Epithelial cell of prostate (primary cell): Measurements from ENCODE around the gene RETN.

Experiments
- DNase-seq: peaks from one replicate; pipeline ENCODE4 v3.0.0-alpha.2; 2011; ENCODE audit warnings: low read depth, low spot score
- H3K27ac ChIP-seq: fragments of 450-650 bp; 2 replicates; pipeline ENCODE4 v1.5.1; 2017; ENCODE audit warnings: mild to moderate bottlenecking

The RETN gene

DNA sequence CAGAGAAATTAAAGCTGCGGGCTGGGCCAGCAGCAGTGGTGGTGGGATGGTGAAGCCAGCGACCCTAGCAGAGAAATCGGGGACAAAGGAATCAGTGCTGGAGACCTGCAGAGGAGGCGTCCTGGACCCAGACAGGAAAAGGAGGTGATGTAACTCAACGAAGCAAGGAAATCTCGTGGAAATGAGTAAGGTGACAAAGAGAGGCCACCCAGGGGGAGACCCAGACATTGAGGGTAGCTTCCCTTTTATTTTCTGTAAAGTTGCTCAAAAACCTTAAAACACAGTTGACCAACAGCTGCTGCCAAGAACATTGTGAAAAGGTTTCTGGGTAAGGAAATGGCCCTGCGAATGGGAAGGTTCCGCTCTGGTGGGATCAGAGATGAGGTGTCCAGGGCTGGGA lies 13.3 kb upstream of the RETN start:
- DNase-seq = no peak
- no peak overlapping the region for H3K27ac ChIP-seq

DNA sequence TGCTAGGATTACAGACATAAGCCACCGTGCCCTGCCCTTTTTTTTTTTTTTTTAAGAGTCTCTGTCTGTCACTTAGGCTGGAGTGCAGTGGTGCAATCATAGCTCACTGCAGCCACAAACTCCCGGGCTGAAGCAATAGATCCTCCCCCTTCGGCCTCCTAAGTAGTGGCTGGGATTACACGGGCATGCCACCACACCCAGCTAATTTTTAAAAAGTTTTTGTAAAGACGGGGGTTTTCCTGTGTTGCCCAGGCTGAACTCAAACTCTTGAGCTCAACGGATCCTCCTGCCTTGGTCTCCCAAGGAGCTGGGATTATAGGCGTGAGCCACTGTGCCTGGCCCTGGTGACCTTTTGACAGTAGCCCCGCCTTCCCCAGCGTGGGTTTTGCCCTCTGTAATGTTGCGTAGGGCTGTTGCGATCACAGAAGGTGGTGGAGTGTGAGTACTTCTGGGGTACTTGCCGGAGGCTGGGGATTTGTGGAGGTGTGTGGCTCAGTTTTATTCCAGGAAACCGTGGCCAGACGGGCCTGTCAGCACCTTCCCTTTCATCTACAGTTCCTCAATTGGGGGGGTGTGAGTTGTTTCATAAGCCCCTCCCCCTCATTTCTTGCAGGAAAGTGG lies 11.6 kb upstream of the RETN start:
- no peak overlapping the region for H3K27ac ChIP-seq
- no peak for DNase-seq

DNA sequence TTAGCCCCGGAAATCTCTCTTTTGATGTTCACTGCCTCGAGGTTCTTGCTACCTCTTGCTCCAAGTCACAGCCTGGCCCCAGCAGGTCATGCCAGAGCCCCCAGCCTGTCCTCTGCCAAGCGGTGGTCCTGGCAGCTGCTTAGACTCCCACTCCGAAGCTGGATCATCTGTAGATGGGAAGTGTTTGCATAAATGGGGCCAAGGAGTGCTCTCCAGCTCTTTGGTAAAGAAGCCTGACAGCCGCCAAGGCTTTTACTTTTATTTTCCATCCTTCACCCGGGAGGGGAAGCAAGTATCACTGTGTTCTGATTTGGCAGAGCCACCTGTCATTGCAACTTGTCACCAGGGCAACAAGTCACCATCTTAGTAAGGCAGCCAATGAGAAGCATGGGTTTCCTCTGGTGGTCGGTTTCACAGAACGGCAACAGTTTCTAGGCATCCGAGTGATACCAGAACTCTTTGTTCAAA lies 10.6 kb upstream of the RETN start:
- H3K27ac ChIP-seq = no peak overlapping the region
- DNase-seq = no peak

DNA sequence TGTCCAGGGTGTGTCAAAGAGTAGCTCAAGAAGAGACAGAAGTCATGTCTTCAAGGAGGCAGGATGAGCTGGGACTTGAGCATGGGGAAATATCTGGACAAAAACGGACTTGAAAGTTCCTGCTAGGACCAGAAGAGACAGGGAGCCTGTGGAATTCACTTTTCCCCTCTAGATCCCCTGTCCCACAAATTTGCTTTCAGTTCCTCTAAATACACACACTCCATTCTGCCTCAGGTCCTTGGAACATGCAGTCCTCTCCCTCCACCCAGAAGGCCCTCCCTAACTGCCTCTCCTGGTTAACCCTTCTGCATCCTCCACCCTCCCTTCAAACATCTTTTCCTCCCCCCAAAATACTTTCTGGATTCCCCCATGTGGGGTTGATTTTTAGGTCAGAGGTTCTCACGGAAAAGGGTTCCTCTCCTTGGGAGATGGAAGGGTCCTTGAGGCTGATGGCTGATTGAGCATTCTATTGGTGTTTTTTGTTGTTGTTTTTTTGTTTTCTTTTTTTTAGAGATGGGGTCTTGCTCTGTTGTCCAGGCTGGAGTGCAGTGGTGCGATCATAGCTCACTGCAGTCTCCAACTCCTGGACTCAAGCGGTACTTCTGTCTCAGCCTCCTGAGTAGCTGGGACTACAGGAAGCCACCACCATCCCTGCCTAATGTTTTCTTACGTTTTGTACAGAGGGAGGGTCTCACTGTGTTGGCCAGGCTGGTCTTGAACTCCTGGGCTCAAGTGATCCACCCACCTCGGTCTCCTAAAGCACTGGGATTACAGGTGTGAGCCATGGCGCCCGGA lies 6.9 kb upstream of the RETN start:
- no peak overlapping the region for H3K27ac ChIP-seq

DNA sequence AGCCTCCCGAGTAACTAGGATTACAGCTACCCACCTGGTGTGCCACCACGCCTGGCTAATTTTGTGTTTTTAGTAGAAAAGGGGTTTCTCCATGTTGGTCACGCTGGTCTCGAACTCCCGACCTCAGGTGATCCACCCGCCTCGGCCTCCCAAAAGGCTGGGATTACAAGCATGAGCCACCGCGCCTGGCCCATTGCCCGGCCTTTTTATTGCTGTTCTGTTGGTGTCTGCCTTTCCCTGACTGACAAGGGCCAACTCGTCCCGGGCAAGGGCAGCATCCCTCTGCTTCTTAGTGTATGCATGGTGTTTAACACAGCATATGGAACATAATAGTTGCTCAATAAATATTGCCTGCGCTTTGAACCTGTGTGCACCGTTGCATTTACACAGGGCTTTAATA lies 6.2 kb upstream of the RETN start:
- no peak for DNase-seq

More for the DNA sequence above, 6.9 kb upstream of the RETN start:
- no peak for DNase-seq

DNA sequence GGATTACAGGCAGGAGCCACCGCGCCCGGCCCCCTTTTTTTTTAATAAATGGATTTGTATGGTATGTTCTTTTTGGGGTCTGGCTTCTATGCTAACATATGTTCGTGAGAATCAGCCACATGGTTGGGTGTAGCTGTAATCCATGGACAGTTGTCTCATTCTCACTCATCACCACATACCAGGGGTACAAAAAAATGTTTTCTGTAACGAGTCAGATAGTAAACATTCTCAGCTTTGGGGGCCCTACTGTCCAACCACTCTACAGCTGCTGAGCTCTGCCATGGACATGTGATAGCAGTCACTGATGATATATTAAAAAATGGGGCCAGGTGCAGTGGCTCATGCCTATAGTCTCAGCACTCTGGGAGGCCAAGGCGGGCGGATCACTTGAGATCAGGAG lies 5.1 kb upstream of the RETN start:
- DNase-seq = no peak
- H3K27ac ChIP-seq = no peak overlapping the region

More for the DNA sequence above, 6.2 kb upstream of the RETN start:
- H3K27ac ChIP-seq = no peak overlapping the region

DNA sequence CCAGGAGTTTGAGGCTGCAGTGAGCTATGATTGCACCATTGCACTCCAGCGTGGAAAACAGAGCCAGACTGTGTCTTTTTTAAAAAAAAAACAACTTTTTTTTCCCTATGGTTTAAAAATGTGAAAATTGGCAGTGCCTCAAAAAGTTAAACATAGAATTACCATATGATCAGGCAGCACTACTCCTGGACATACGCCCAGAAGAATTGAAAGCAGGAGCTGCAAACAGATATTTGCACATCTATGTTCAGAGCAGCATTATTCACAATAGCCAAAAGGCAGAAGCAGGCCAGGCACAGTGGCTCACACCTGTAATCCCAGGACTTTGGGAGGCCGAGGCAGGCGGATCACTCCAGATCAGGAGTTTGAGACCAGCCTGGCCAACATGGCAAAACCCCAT lies 3.8 kb upstream of the RETN start:
- DNase-seq = no peak

DNA sequence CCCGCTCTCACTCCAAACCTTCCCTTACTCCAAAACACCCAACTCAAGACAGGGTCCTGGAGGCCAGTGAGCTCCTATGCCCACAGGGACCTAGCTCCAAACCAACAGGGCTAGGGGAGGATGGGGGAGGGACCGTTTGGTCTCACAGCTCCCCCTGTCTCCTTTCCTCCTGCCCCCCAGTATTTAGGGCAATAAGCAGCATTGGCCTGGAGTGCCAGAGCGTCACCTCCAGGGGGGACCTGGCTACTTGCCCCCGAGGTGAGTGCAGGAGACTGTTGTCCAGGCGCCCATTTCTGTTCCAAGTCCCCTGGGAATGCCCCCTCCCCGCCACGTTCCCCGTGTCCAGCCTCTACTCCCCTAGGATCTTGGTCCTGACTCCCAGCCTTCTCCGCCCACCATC lies 792 bp downstream of the RETN start:
- DNase-seq = no peak
- H3K27ac ChIP-seq = no peak overlapping the region

More for the DNA sequence above, 3.8 kb upstream of the RETN start:
- H3K27ac ChIP-seq = no peak overlapping the region

DNA sequence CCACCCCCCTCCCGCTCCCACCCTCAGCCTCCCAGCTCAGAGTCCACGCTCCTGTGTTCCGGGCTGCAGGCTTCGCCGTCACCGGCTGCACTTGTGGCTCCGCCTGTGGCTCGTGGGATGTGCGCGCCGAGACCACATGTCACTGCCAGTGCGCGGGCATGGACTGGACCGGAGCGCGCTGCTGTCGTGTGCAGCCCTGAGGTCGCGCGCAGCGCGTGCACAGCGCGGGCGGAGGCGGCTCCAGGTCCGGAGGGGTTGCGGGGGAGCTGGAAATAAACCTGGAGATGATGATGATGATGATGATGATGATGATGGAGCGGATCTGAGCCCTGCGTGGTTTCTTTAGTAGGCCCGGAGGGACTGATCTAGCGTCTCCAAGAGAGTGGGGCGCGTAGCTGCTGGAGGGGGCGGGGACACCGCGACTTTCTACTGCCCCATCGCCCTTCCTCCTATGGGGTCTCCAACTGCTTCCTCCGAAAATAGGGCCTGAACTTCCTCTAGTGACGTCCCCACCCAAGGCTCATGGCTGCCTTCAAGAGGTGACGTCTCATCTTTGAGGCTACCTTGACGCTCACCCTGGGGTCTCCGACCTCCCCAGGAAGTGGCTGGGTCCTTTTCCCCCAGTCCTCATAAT lies 1.4 kb downstream of the RETN start:
- H3K27ac ChIP-seq = no peak overlapping the region
- no peak for DNase-seq

DNA sequence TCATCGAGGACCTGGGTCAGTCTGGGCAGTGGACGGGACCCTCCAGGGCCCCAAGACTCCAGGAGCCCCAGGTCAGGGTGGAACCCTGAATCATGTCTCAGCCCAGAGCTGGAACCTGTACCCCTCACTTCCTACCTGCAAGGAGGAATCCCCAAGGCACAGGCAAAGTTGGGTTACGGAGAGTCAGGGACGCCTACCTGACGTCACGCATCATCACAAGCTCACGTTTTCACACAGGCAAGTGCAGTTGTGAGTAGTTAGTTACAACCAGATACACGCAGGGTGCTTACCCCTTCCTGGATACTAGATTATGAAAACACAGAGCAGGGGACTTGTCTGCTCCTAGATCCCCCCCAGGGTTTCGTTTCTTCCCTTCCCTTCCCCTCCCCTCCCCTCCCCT lies 1.9 kb downstream of the RETN start:
- no peak for DNase-seq
- H3K27ac ChIP-seq = no peak overlapping the region

DNA sequence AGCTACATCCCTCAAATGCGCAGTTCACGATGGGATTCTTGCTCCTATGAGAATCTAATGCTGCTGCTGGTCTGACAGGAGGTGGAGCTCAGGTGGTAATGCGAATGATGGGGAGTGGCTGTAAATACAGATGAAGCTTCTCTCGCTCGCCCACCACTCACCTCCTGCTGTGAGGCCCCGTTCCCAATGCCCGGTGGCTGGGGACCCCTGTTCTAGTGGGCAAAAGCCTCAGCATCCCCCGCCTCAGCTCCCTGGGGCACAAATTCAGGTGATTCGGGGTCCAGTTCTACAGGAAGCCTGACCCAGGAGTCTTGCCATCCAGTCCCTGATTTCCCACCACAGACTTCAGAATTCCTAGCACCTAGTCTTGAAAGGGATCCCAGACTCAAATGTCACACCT lies 3.7 kb downstream of the RETN start:
- no peak for DNase-seq
- no peak overlapping the region for H3K27ac ChIP-seq

DNA sequence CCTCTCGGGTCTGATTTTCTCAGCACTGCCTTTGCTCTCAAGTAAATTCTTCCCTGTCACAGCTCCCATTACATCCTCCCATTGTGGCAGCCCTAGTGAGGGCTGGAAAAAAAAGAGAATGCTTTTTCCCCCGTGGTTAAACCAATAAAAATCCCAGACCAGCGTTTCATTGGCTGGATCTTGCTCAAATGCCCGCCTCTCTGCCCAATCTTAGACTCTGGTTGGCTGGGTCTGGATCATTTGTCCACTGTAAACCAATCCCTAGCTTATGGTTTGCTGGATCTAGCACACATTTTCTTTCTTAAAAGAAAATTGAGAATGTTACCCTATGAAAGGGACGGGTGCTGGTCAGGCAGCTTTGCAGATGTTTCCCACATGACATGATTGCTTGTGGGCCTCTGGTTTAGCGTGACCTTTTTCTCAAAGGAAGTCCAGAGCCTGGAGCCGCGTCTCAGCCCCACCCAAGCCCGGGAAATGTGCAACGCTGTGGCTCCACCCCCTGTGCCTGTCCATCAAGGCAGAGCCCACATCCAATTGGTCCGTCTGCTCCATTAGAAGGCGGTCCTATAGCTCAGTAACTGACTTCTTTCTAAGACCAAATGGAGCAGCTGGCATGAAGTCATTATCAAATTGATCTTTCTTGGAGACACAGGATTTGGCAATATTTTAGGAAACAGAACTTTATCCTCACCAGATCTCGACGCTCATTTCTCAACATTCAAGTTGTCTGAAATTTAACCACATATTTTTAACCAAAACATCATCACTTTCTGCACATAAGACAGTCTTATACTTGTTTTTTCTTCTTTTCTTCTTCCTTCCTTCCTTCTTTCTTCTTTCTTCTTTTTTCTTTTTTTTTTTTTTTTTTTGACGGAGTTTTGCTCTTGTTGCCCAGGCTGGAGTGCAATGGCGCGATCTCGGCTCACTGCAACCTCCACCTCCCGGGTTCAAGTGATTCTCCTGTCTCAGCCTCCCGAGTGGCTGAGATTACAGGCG lies 5.5 kb downstream of the RETN start:
- DNase-seq = no peak
- H3K27ac ChIP-seq = no peak overlapping the region

DNA sequence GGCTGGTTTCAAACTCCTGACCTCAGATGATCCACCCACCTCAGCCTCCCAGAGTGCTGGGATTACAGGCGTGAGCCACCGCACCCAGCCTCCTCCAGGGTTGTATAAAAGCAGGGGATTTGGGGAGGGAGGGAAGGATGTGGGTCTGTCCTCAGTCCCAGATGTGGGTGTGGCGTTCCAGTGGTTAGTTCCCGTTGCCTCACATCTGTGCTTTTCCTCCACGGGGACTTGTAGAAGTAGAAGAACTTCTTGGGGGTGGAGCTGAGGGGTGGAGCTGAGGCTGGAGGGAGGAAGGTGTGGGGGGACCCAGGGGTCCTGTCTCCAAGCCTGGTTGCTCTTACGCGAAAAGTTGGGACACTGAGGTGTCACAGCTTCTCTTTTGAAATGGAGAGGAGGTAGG lies 7.5 kb downstream of the RETN start:
- no peak for DNase-seq
- no peak overlapping the region for H3K27ac ChIP-seq

DNA sequence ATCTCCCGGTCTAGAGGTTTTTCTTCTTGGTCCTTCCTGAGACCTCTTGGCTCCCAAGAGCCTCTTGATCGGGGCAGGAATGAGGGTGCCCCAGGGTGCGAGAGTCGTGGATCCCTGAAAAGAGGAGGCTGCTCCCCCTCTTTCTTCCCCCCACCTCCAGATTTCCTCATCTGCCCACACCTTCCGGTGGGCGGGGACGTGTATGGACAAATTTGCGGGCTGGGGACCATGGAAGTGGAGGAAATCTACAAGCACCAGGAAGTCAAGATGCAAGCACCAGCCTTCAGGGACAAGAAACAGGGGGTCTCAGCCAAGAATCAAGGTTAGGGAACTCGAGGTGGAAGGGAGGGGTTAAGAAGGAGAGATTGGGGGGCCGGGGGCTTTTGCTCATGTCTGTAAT lies 8.0 kb downstream of the RETN start, which contains the start of gene MCEMP1:
TSS of gene MCEMP1 (plus strand) at position 237 of the 400 bp plus-strand sequence. CDS start at position 268, 31 bp downstream.
- H3K27ac ChIP-seq = no peak within 1 kb of the TSS
- DNase-seq = no peak

DNA sequence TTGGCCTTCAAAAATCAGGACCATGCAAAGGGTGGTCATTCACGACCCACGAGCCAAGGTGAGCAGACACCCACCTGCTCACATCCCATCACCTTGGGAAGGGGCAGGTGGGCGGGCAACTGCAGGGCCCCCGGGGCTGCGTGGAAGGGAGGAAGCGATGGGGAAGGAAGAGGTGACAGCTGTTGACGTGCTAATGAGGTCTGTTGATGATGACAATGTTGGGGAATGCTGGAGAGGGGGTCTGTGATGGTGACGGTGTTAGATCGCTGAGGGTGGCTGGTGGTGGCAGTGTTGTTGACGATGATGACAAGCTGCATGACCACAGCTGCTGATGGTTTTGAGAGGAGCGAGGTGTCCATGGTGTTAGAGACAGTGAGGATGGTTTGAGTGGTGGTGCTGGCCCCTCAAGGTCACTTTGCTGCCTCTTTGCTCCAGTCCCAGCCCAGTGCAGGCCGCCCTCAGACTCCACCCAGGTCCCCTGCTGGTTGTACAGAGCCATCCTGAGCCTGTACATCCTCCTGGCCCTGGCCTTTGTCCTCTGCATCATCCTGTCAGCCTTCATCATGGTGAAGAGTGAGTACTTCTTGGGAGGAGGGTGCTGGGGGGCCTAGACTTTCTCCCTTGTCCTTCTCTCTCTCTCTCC lies 8.9 kb downstream of the RETN start:
- DNase-seq = no peak
- H3K27ac ChIP-seq = no peak overlapping the region

DNA sequence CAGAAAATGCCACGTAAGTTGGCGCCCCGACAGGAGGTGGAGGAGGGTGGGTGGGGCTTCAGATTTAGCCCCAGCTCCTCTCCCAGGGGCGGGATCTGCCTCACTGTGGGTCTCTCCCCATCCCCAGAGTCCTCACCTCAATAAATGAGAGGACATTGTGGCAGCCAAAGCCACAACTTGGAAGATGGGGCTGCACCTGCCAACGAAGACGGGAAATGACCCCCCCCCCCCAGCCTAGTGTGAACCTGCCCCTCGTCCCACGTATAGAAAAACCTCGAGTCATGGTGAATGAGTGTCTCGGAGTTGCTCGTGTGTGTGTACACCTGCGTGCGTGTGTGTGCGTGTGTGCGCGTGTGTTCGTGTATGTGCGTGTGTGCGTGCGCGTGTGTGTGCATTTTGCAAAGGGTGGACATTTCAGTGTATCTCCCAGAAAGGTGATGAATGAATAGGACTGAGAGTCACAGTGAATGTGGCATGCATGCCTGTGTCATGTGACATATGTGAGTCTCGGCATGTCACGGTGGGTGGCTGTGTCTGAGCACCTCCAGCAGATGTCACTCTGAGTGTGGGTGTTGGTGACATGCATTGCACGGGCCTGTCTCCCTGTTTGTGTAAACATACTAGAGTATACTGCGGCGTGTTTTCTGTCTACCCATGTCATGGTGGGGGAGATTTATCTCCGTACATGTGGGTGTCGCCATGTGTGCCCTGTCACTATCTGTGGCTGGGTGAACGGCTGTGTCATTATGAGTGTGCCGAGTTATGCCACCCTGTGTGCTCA lies 10.3 kb downstream of the RETN start:
- no peak overlapping the region for H3K27ac ChIP-seq
- DNase-seq = no peak

DNA sequence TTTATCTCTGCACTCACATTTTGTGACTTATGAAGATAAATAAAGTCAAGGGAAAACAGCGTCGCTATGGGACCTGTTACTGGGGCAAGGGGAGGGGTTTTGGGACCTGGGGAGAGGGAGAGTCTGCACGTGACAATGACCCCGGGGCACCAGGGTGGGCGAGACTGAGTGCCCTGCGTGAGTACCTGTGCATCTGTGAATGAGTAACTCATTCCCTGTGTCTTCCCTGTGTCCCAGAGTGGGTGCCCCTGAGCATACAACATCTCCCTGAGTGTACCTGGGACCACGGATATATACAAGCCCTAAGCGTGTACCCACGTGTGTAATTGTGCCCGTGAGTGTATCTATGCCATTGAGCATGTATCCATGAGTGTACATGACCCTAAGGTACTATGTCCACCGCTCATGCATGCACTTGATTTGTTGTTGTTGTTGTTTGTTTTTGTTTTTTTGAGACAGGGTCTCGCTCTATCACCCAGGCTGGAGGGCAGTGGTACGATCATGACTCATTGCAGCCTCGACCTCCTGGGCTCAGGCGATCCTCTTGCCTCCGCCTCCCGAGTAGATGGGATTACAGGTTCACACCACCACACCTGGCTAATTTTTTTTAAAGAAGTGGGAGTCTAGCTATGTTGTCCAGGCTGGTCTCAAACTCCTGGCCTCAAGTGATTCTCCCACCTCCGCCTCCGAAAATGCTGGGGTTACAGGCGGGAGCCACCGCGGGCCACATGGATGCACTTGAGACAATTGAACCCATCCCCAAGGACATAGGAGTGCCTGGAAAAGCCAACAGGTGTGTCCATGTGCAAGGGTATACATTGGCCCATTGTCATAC lies 11.1 kb downstream of the RETN start:
- no peak for DNase-seq
- H3K27ac ChIP-seq = no peak overlapping the region
